ENCODE data around the gene ZBTB2. TPM values are rescaled to one million over a fixed set of nuclear protein-coding genes. Genes with fewer than 3 reads are reported as not detected.
"Not testable (repeated sequence)": the region's sequence is repeated elsewhere in the genome, so short reads cannot be mapped to it uniquely, and the experiment has no call there.

ZBTB2 gene
- total RNA-seq, 2 experiments from 2014 or later: 10.7 to 10.8 TPM

- no peaks in the 10 kb centered on the region for H3K9me3 Mint-ChIP-seq
- H3K27me3 Mint-ChIP-seq (ENCODE audit: low read depth): no peaks in the 10 kb centered on the region
- H3K4me3 Mint-ChIP-seq: peak overlapping the region; percentile 21
- DNase-seq: no peak
- H3K27ac Mint-ChIP-seq: peak overlapping the region; percentile 98
- intact Hi-C loops (cut with micrococcal nuclease): loop anchor here (5.0 kb wide), 3 partner anchors 84 to 1609 kb away; partner anchors contain the start of gene MTRF1L
- CTCF ChIA-PET: interaction anchor here (1.0 kb wide), 1 partner anchor 13 kb away, joined by 3 read pairs; no protein-coding TSS in a partner anchor
- H3K36me3 Mint-ChIP-seq (ENCODE audit: low read depth): peaks cover 22% of the 10 kb centered on the region
- H3K4me1 Mint-ChIP-seq (ENCODE audit: low read depth): peaks cover 54% of the 10 kb centered on the region
Observed at GRCh38 chr6:151393410-151393809, 2.1 kb upstream of the ZBTB2 start.

- DNase-seq: no peak
- Mint-ChIP-seq H3K27ac (peak overlapping the region; percentile 98), H3K27me3 (ENCODE audit: low read depth) (no peaks in the 10 kb centered on the region), H3K9me3 (no peaks in the 10 kb centered on the region), H3K4me3 (peak overlapping the region; percentile 95), H3K4me1 (ENCODE audit: low read depth) (peaks cover 54% of the 10 kb centered on the region), H3K36me3 (ENCODE audit: low read depth) (peaks cover 18% of the 10 kb centered on the region)
- CTCF ChIA-PET: interaction anchor here (1.0 kb wide), 1 partner anchor 13 kb away, joined by 3 read pairs; no protein-coding TSS in a partner anchor
- intact Hi-C loops (cut with micrococcal nuclease): loop anchor here (1.0 to 5.0 kb wide), 4 partner anchors 8 to 1610 kb away; partner anchors contain the start of gene MTRF1L
Observed at GRCh38 chr6:151392427-151392826, 1.1 kb upstream of the ZBTB2 start.

- H3K9me3 Mint-ChIP-seq: no peaks in the 10 kb centered on the region
- CTCF ChIA-PET: no interaction called here
- peak overlapping the region; percentile 95 for H3K4me3 Mint-ChIP-seq
- H3K4me1 Mint-ChIP-seq (ENCODE audit: low read depth): peaks cover 51% of the 10 kb centered on the region
- peak; percentile 80 for DNase-seq
- H3K27ac Mint-ChIP-seq: peak overlapping the region; percentile 98
- intact Hi-C loops (cut with micrococcal nuclease): loop anchor here (1.0 to 5.0 kb wide), 10 partner anchors 11 to 1611 kb away; partner anchors contain the start of genes FBXO5, MTHFD1L, MTRF1L and RMND1
- H3K36me3 Mint-ChIP-seq (ENCODE audit: low read depth): peaks cover 12% of the 10 kb centered on the region
- no peaks in the 10 kb centered on the region for H3K27me3 Mint-ChIP-seq (ENCODE audit: low read depth)
Observed at GRCh38 chr6:151390851-151391470, 398 bp downstream of the ZBTB2 start.

GRCh38 chr6:151390276-151390850 is 996 bp downstream of the ZBTB2 start:
- peak overlapping the region; percentile 95 for H3K4me3 Mint-ChIP-seq
- intact Hi-C loops (cut with micrococcal nuclease): loop anchor here (1.0 to 5.0 kb wide), 10 partner anchors 10 to 1612 kb away; partner anchors contain the start of genes FBXO5, MTHFD1L, MTRF1L and RMND1
- H3K27ac Mint-ChIP-seq: peak overlapping the region; percentile 70
- peak; percentile 97 for DNase-seq
- H3K4me1 Mint-ChIP-seq (ENCODE audit: low read depth): peaks cover 54% of the 10 kb centered on the region
- H3K9me3 Mint-ChIP-seq: no peaks in the 10 kb centered on the region
- CTCF ChIA-PET: no interaction called here
- peaks cover 12% of the 10 kb centered on the region for H3K36me3 Mint-ChIP-seq (ENCODE audit: low read depth)
- no peaks in the 10 kb centered on the region for H3K27me3 Mint-ChIP-seq (ENCODE audit: low read depth)

- H3K27ac Mint-ChIP-seq: peak overlapping the region; percentile 94
- H3K27me3 Mint-ChIP-seq (ENCODE audit: low read depth): no peaks in the 10 kb centered on the region
- CTCF ChIA-PET: interaction anchor here (0.9 kb wide), 1 partner anchor 12 kb away, joined by 5 read pairs; no protein-coding TSS in a partner anchor
- intact Hi-C loops (cut with micrococcal nuclease): loop anchor here (1.0 to 5.0 kb wide), 10 partner anchors 9 to 1613 kb away; partner anchors contain the start of genes FBXO5, MTHFD1L, MTRF1L and RMND1
- peak overlapping the region; percentile 83 for H3K4me3 Mint-ChIP-seq
- H3K4me1 Mint-ChIP-seq (ENCODE audit: low read depth): peaks cover 55% of the 10 kb centered on the region
- H3K36me3 Mint-ChIP-seq (ENCODE audit: low read depth): peaks cover 12% of the 10 kb centered on the region
- H3K9me3 Mint-ChIP-seq: no peaks in the 10 kb centered on the region
- peak; percentile 61 for DNase-seq
Observed at GRCh38 chr6:151389618-151390275, 1.6 kb downstream of the ZBTB2 start.

- CTCF ChIA-PET: interaction anchor here (0.9 kb wide), 1 partner anchor 12 kb away, joined by 5 read pairs; no protein-coding TSS in a partner anchor
- Mint-ChIP-seq H3K4me1 (ENCODE audit: low read depth) (peaks cover 56% of the 10 kb centered on the region), H3K36me3 (ENCODE audit: low read depth) (peaks cover 12% of the 10 kb centered on the region)
Observed at GRCh38 chr6:151388997-151389617, 2.3 kb downstream of the ZBTB2 start.

GRCh38 chr6:151388236-151388635 is 3.1 kb downstream of the ZBTB2 start:
- peak overlapping the region; percentile 80 for H3K27ac Mint-ChIP-seq
- no peak for DNase-seq
- H3K9me3 Mint-ChIP-seq: no peaks in the 10 kb centered on the region
- CTCF ChIA-PET: interaction anchor here (0.9 kb wide), 1 partner anchor 64 kb away, joined by 3 read pairs; no protein-coding TSS in a partner anchor
- H3K27me3 Mint-ChIP-seq (ENCODE audit: low read depth): no peaks in the 10 kb centered on the region
- H3K4me1 Mint-ChIP-seq (ENCODE audit: low read depth): peaks cover 49% of the 10 kb centered on the region
- intact Hi-C loops (cut with micrococcal nuclease): no loop called here
- no peak overlapping the region for H3K4me3 Mint-ChIP-seq
- peaks cover 6% of the 10 kb centered on the region for H3K36me3 Mint-ChIP-seq (ENCODE audit: low read depth)

More at GRCh38 chr6:151388997-151389617, 2.3 kb downstream of the ZBTB2 start:
- Mint-ChIP-seq H3K4me3 (peak overlapping the region; percentile 83), H3K9me3 (no peaks in the 10 kb centered on the region), H3K27ac (peak overlapping the region; percentile 94), H3K27me3 (ENCODE audit: low read depth) (no peaks in the 10 kb centered on the region)
- intact Hi-C loops (cut with micrococcal nuclease): no loop called here
- DNase-seq: no peak

GRCh38 chr6:151387175-151387970 is 4.0 kb downstream of the ZBTB2 start:
- peaks cover 43% of the 10 kb centered on the region for H3K4me1 Mint-ChIP-seq (ENCODE audit: low read depth)
- H3K36me3 Mint-ChIP-seq (ENCODE audit: low read depth): peaks cover 7% of the 10 kb centered on the region
- CTCF ChIA-PET: no interaction called here
- no peak overlapping the region for H3K4me3 Mint-ChIP-seq
- H3K27ac Mint-ChIP-seq: peak overlapping the region; percentile 60
- H3K9me3 Mint-ChIP-seq: no peaks in the 10 kb centered on the region
- no peaks in the 10 kb centered on the region for H3K27me3 Mint-ChIP-seq (ENCODE audit: low read depth)
- intact Hi-C loops (cut with micrococcal nuclease): no loop called here
- no peak for DNase-seq

GRCh38 chr6:151385177-151385576 is 6.2 kb downstream of the ZBTB2 start:
- CTCF ChIA-PET: interaction anchor here (0.6 to 1.8 kb wide), 2 partner anchors 21 to 237 kb away, joined by 3 to 5 read pairs; no protein-coding TSS in a partner anchor
- H3K27me3 Mint-ChIP-seq (ENCODE audit: low read depth): no peaks in the 10 kb centered on the region
- intact Hi-C loops (cut with micrococcal nuclease): no loop called here

GRCh38 chr6:151384151-151384550 is 7.2 kb downstream of the ZBTB2 start:
- intact Hi-C loops (cut with micrococcal nuclease): no loop called here
- CTCF ChIA-PET: interaction anchor here (1.3 to 1.8 kb wide), 2 partner anchors 9 to 22 kb away, joined by 3 to 5 read pairs; no protein-coding TSS in a partner anchor
- H3K27ac Mint-ChIP-seq: peak overlapping the region; percentile 1
- no peaks in the 10 kb centered on the region for H3K9me3 Mint-ChIP-seq
- DNase-seq: no peak
- no peaks in the 10 kb centered on the region for H3K27me3 Mint-ChIP-seq (ENCODE audit: low read depth)
- H3K4me1 Mint-ChIP-seq (ENCODE audit: low read depth): peaks cover 61% of the 10 kb centered on the region
- H3K4me3 Mint-ChIP-seq: no peak overlapping the region
- H3K36me3 Mint-ChIP-seq (ENCODE audit: low read depth): peaks cover 4% of the 10 kb centered on the region

More at GRCh38 chr6:151385177-151385576, 6.2 kb downstream of the ZBTB2 start:
- peaks cover 56% of the 10 kb centered on the region for H3K4me1 Mint-ChIP-seq (ENCODE audit: low read depth)
- H3K4me3 Mint-ChIP-seq: peak overlapping the region; percentile 46
- DNase-seq: no peak
- H3K36me3 Mint-ChIP-seq (ENCODE audit: low read depth): peaks cover 3% of the 10 kb centered on the region
- H3K9me3 Mint-ChIP-seq: no peaks in the 10 kb centered on the region
- H3K27ac Mint-ChIP-seq: peak overlapping the region; percentile 65

- H3K9me3 Mint-ChIP-seq; intact Hi-C loops (cut with micrococcal nuclease); CTCF ChIA-PET; DNase-seq; H3K36me3 Mint-ChIP-seq (ENCODE audit: low read depth); H3K27me3 Mint-ChIP-seq (ENCODE audit: low read depth); H3K4me3 Mint-ChIP-seq; H3K27ac Mint-ChIP-seq: not testable (repeated sequence)
- H3K4me1 Mint-ChIP-seq (ENCODE audit: low read depth): peaks cover 62% of the 10 kb centered on the region
Observed at GRCh38 chr6:151382631-151383030, 8.7 kb downstream of the ZBTB2 start.

Measured in activated naive CD4-positive, alpha-beta T cell treated with anti-CD3 and anti-CD28 coated beads for 36 hours (primary cell).